ENCODE data around the gene PIP4K2C. TPM values are rescaled to one million over a fixed set of nuclear protein-coding genes. Genes with fewer than 3 reads are reported as not detected.
"Not testable (repeated sequence)": the region's sequence is repeated elsewhere in the genome, so short reads cannot be mapped to it uniquely, and the experiment has no call there.

The PIP4K2C gene
- total and polyA plus RNA-seq, 12 donors, result 5.8 to 17.2 (median 14.1) TPM

GRCh38 chr12:57632958-57633840, 42.2 kb downstream of the PIP4K2C start, which contains the start of gene B4GALNT1:
Gene B4GALNT1 (minus strand): TSS chr12:57633201. CDS start chr12:57632132, 1,069 bp downstream.
- intact Hi-C loops (cut with DNase I), result loop anchor here in 3 of 10 donors (2.0 to 5.0 kb wide), 2 partner anchors 50 to 176 kb away; partner anchors contain the start of genes GLI1 (in 2 of the 3) and INHBE (in 2 of the 3)
- Histone ChIP-seq H3K4me3 (peak within 1 kb of the TSS; percentile 57 to 78 (median 65)), H3K27ac (peak within 1 kb of the TSS in 5 of 10 donors; percentile 13 to 49 (median 28)), H3K36me3 (no peaks in the 10 kb centered on the region), H3K9me3 (no peaks in the 10 kb centered on the region), H3K4me1 (peaks cover 0 to 24% (median 15%) of the 10 kb centered on the region in 9 donors), H3K27me3 (peaks cover 6 to 85% (median 54%) of the 10 kb centered on the region in 7 donors)
- DNase-seq (peak; percentile 36 to 71), ATAC-seq (peak; percentile 80 to 91 (median 88))
- peak; percentile 82 to 94 (median 87) for TF ChIP-seq CTCF (IDR thresholded peaks at IDR 0.05)
- WGBS, 2 donors, result 3% methylated on average over 58 of the region's 58 CpGs

- H3K36me3 ChIP-seq; intact Hi-C loops (cut with DNase I); DNase-seq; H3K27ac ChIP-seq; H3K4me3 ChIP-seq; ATAC-seq; H3K9me3 ChIP-seq: not testable (repeated sequence)
- Histone ChIP-seq H3K27me3 (peaks cover 2 to 79% (median 55%) of the 10 kb centered on the region in 7 donors), H3K4me1 (peaks cover 0 to 19% (median 12%) of the 10 kb centered on the region in 9 donors)
- WGBS, 2 donors, result 87% methylated on average over 9 of the region's 9 CpGs
Observed at GRCh38 chr12:57636731-57637130, 45.7 kb downstream of the PIP4K2C start.

- WGBS, 2 donors, result 64 to 72% methylated on average over 3 of the region's 3 CpGs
- peak in 1 of 9 donors; percentile 16 for TF ChIP-seq CTCF (IDR thresholded peaks at IDR 0.05)
- Histone ChIP-seq H3K27me3 (peaks cover 0 to 78% (median 51%) of the 10 kb centered on the region in 7 donors), H3K4me3 (no peak overlapping the region), H3K36me3 (no peaks in the 10 kb centered on the region), H3K9me3 (no peaks in the 10 kb centered on the region), H3K27ac (no peak overlapping the region), H3K4me1 (peaks cover 0 to 13% (median 6%) of the 10 kb centered on the region in 9 donors)
- ATAC-seq, result no peak
- intact Hi-C loops (cut with DNase I), result no loop called here
- no peak for DNase-seq
Observed at GRCh38 chr12:57637364-57637763, 46.4 kb downstream of the PIP4K2C start.

- ATAC-seq (no peak), DNase-seq (no peak)
- Histone ChIP-seq H3K27me3 (peaks cover 0 to 79% (median 50%) of the 10 kb centered on the region in 7 donors), H3K36me3 (no peaks in the 10 kb centered on the region), H3K4me3 (no peak overlapping the region), H3K27ac (no peak overlapping the region), H3K9me3 (no peaks in the 10 kb centered on the region), H3K4me1 (peaks cover 0 to 6% (median 0%) of the 10 kb centered on the region in 9 donors)
- intact Hi-C loops (cut with DNase I), result no loop called here
- TF ChIP-seq CTCF (IDR thresholded peaks at IDR 0.05), result no peak
- 91 to 95% methylated on average over 3 of the region's 3 CpGs for whole genome bisulfite sequencing, 2 donors
Observed at GRCh38 chr12:57638096-57638495, 47.1 kb downstream of the PIP4K2C start.

Data from heart right ventricle (tissue), 16 donors.